Forelimb muscle (tissue), 1 donor: Measurements from ENCODE around the gene PCED1B. TPM values are rescaled to one million over a fixed set of nuclear protein-coding genes. Genes with fewer than 3 reads are reported as not detected.
"Not testable (repeated sequence)": the region's sequence is repeated elsewhere in the genome, so short reads cannot be mapped to it uniquely, and the experiment has no call there.

ENCODE experiments used
- DNase-seq: peaks from one replicate; pipeline ENCODE4 v3.0.0-alpha.2; 2013; ENCODE audit warnings: low read depth
- polyA plus RNA-seq: library from polyadenylated mRNA; unstranded; fragments of 120-200 nt; gene quantifications from one replicate; pipeline ENCODE4 v1.2.1, GENCODE V29; 2013; ENCODE audit not compliant: insufficient read length

Gene PCED1B
- polyA plus RNA-seq, result 0.47 TPM

- peak; percentile 16 for DNase-seq
Observed at GRCh38 chr12:47079468-47079980, at the start of gene PCED1B, which contains the start of gene AMIGO2. TSS of gene PCED1B (plus strand) at chr12:47079621. CDS start at chr12:47235064, 155,443 bp downstream. TSS of gene AMIGO2 (minus strand) at chr12:47079959. CDS start at chr12:47079002, 957 bp downstream.

- DNase-seq, result no peak
Observed at GRCh38 chr12:47029903-47030302, 49.5 kb upstream of the PCED1B start.

GRCh38 chr12:47032644-47033043, 46.8 kb upstream of the PCED1B start:
- DNase-seq, result peak; percentile 38

GRCh38 chr12:47033081-47033480, 46.3 kb upstream of the PCED1B start:
- no peak for DNase-seq

- no peak for DNase-seq
Observed at GRCh38 chr12:47033789-47034555, 45.4 kb upstream of the PCED1B start.

GRCh38 chr12:47034661-47035060, 44.8 kb upstream of the PCED1B start:
- no peak for DNase-seq

- no peak for DNase-seq
Observed at GRCh38 chr12:47035484-47035883, 43.9 kb upstream of the PCED1B start.

GRCh38 chr12:47038270-47038748, 41.1 kb upstream of the PCED1B start:
- DNase-seq, result no peak

GRCh38 chr12:47039079-47039478, 40.3 kb upstream of the PCED1B start:
- DNase-seq, result no peak

GRCh38 chr12:47039756-47040155, 39.7 kb upstream of the PCED1B start:
- no peak for DNase-seq

- DNase-seq, result no peak
Observed at GRCh38 chr12:47041327-47041726, 38.1 kb upstream of the PCED1B start.

- DNase-seq, result no peak
Observed at GRCh38 chr12:47048541-47048940, 30.9 kb upstream of the PCED1B start.

- not testable (repeated sequence) for DNase-seq
Observed at GRCh38 chr12:47051291-47051690, 28.1 kb upstream of the PCED1B start.

- no peak for DNase-seq
Observed at GRCh38 chr12:47052274-47052673, 27.1 kb upstream of the PCED1B start.

- no peak for DNase-seq
Observed at GRCh38 chr12:47053961-47054360, 25.5 kb upstream of the PCED1B start.

- DNase-seq, result no peak
Observed at GRCh38 chr12:47054659-47055058, 24.8 kb upstream of the PCED1B start.

GRCh38 chr12:47055856-47056255, 23.6 kb upstream of the PCED1B start:
- not testable (repeated sequence) for DNase-seq

- not testable (repeated sequence) for DNase-seq
Observed at GRCh38 chr12:47056944-47057343, 22.5 kb upstream of the PCED1B start.

- not testable (repeated sequence) for DNase-seq
Observed at GRCh38 chr12:47058640-47059039, 20.8 kb upstream of the PCED1B start.

- DNase-seq, result no peak
Observed at GRCh38 chr12:47065546-47065945, 13.9 kb upstream of the PCED1B start.

- DNase-seq, result no peak
Observed at GRCh38 chr12:47066278-47067025, 13.0 kb upstream of the PCED1B start.

GRCh38 chr12:47067176-47067575, 12.2 kb upstream of the PCED1B start:
- no peak for DNase-seq
